ENCODE results near the gene IFNL4. TPM values are rescaled to one million over a fixed set of nuclear protein-coding genes. Genes with fewer than 3 reads are reported as not detected.

Gene IFNL4
- total and polyA plus RNA-seq, 2 of the 4 experiments (the other 2 are of a cell fraction): not detected

GRCh38 chr19:39276740-39277139, 28.1 kb upstream of the IFNL4 start:
- Histone ChIP-seq H4K91ac (ENCODE audit: insufficient read depth, low read depth, low read length) (no peak overlapping the region), H2BK20ac (ENCODE audit: low read depth, low read length) (no peak overlapping the region), H3K9ac (ENCODE audit: low read depth, low read length) (no peak overlapping the region), H2AFZ (replicated peaks; ENCODE audit: low read length, poor library complexity) (no peak overlapping the region), H3K9me3 (ENCODE audit: control insufficient read depth, insufficient read depth, low read length) (no peaks in the 10 kb centered on the region; the same call in 1 of the 2 replicates), H2BK5ac (ENCODE audit: low read depth, low read length, poor library complexity, severe bottlenecking) (no peak overlapping the region), H3K36me3 (ENCODE audit: control insufficient read depth, insufficient read depth, low read length) (no peaks in the 10 kb centered on the region), H3K56ac (ENCODE audit: extremely low read depth, insufficient read depth, low read length) (no peak overlapping the region), H3K18ac (ENCODE audit: low read depth, low read length) (no peak overlapping the region), H2AK5ac (ENCODE audit: low read depth, low read length) (no peak overlapping the region), H3K27me3 (ENCODE audit: control insufficient read depth, insufficient read depth, low read length) (peaks cover 15% of the 10 kb centered on the region), H4K5ac (ENCODE audit: low read depth, low read length) (no peak overlapping the region), H4K20me1 (ENCODE audit: insufficient read depth, low read length) (no peaks in the 10 kb centered on the region), H3K4me2 (ENCODE audit: low read depth, low read length) (no peak overlapping the region), H3K4me3 (ENCODE audit: insufficient read depth, low read depth, low read length) (no peak overlapping the region), H3K27ac (ENCODE audit: insufficient read depth, low read length) (no peak overlapping the region), H3K9me1 (ENCODE audit: insufficient read depth, low read length) (no peaks in the 10 kb centered on the region), H2BK120ac (ENCODE audit: low read depth, low read length) (no peak overlapping the region), H3K23ac (ENCODE audit: low read depth, low read length) (no peak overlapping the region), H2AK9ac (replicated peaks; ENCODE audit: low read depth, low read length, poor library complexity) (no peak overlapping the region), H3K14ac (replicated peaks; ENCODE audit: low read depth, low read length) (no peak overlapping the region), H3K4ac (ENCODE audit: low read depth, low read length) (no peak overlapping the region), H3K4me1 (ENCODE audit: control insufficient read depth, insufficient read depth, low read length) (no peaks in the 10 kb centered on the region), H4K8ac (ENCODE audit: low read depth in 2 of 2, low read length in 2 of 2) (no peak overlapping the region), H2BK15ac (ENCODE audit: low read depth, low read length) (no peak overlapping the region), H3K79me1 (ENCODE audit: low read depth in 1 of 2, low read length in 2 of 2) (no peaks in the 10 kb centered on the region)
- WGBS, 2 experiments (ENCODE audit: extremely low coverage in 2 of 2, insufficient read length in 1 of 2): no CpG with 5 or more reads among the region's 5 CpGs
- ChIA-PET CTCF (no interaction called here), POLR2A (ENCODE audit: unreplicated experiment) (no interaction called here)
- BruUV-seq (replicated peaks): no TSS peak
- in situ Hi-C loops (cut with MboI; ENCODE audit: low sequenced_read_pairs): no loop called here
- ATAC-seq (ENCODE audit: low read depth): no peak
- TF ChIP-seq FOS (IDR thresholded peaks at IDR 0.05; ENCODE audit: low read depth, low read length) (no peak), BHLHE40 (IDR thresholded peaks at IDR 0.05; ENCODE audit: low read depth, low read length) (no peak), ELK1 (IDR thresholded peaks at IDR 0.05; ENCODE audit: borderline replicate concordance, low read depth, low read length) (no peak), POLR2A (IDR thresholded peaks at IDR 0.05; ENCODE audit: low read depth, low read length) (no peak), MAFK (IDR thresholded peaks at IDR 0.05; ENCODE audit: low read depth, low read length) (no peak), NFE2L2 (IDR thresholded peaks at IDR 0.05; ENCODE audit: low read depth, low read length) (no peak), CHD1 (IDR thresholded peaks at IDR 0.05; ENCODE audit: low read depth, low read length) (no peak)
- intact Hi-C loops (cut with micrococcal nuclease): no loop called here
- no peak for DNase-seq
- dilution Hi-C loops (cut with HindIII; ENCODE audit: low sequenced_read_pairs, unreplicated experiment): no loop called here

All from IMR-90 (cell line).